GM12878 (cell line): ENCODE measurements around the gene RPP40. TPM values are rescaled to one million over a fixed set of nuclear protein-coding genes. Genes with fewer than 3 reads are reported as not detected.

Source experiments
- ATAC-seq: fragments of 200-7000 bp; cut with Tn5 transposase; 3 replicates; pipeline ENCODE4 v1.9.1; 2020; ENCODE audit warnings: mild to moderate bottlenecking, moderate library complexity
- BruUV-seq: library from RNA; stranded (reverse); fragments of 400-500 nt; replicated peaks from 2 replicates; lab custom pipeline; 2021; lab: Mats Ljungman, UMichigan
- CTCF ChIA-PET: fragments of 300-600 bp; sonication (Branson Sonifier 250); formaldehyde crosslinking; extraction: SDS; loops from one replicate; lab custom pipeline; 2021; ENCODE audit warnings: inconsistent platforms; lab: Yijun Ruan, JAX
- POLR2A ChIA-PET: fragments of 350-600 bp; formaldehyde crosslinking; extraction: SDS; loops from one replicate; lab custom pipeline; 2021; ENCODE audit warnings: inconsistent platforms; lab: Charles Lee
- RAD21 ChIA-PET: fragments of 300-600 bp; sonication (Branson Sonifier 250); formaldehyde crosslinking; loops from one replicate; lab custom pipeline; 2023; ENCODE audit warnings: antibody characterized with exemption; ENCODE audit not compliant: unreplicated experiment; lab: Charles Lee
- SMC1A ChIA-PET: fragments of 300-600 bp; sonication (Branson Sonifier 250); formaldehyde crosslinking; loops from one replicate; lab custom pipeline; 2023; ENCODE audit not compliant: unreplicated experiment, uncharacterized antibody; lab: Charles Lee
- DNase-seq: peaks from one replicate; pipeline ENCODE4 v3.0.0-alpha.2; 2011; ENCODE audit warnings: low read depth, low spot score
- FAIRE-seq: peaks from 3 replicates; lab custom pipeline; 2011; peaks lifted over from hg19 to GRCh38; lab: Jason Lieb, UNC
- H2AFZ ChIP-seq: 2 replicates; pipeline ENCODE4 v1.6.0; 2011; ENCODE audit warnings: low read depth, low read length, control low read depth; ENCODE audit not compliant: control insufficient read depth
- H3K27ac ChIP-seq: 2 replicates; pipeline ENCODE4 v1.5.1; 2011; ENCODE audit warnings: control low read depth; ENCODE audit not compliant: control insufficient read depth, insufficient read depth
- H3K27me3 ChIP-seq, 2 experiments: replicated peaks in 1 of 2; 2 replicates each; pipeline versions ENCODE4 v1.6.0 to v1.6.1; 2011; ENCODE audit warnings: low read length in 1 of 2; ENCODE audit not compliant: control insufficient read depth in 2 of 2, insufficient read depth in 2 of 2
- H3K36me3 ChIP-seq, 2 experiments: 2 replicates each; pipeline ENCODE4 v1.5.1; 2011; ENCODE audit warnings: low read length in 1 of 2; ENCODE audit not compliant: control insufficient read depth in 2 of 2, insufficient read depth in 2 of 2
- H3K4me1 ChIP-seq: 2 replicates; pipeline ENCODE4 v1.6.1; 2011; ENCODE audit warnings: mild to moderate bottlenecking, low read length, moderate library complexity, mixed read lengths; ENCODE audit not compliant: control insufficient read depth, insufficient read depth
- H3K4me2 ChIP-seq: 2 replicates; pipeline ENCODE4 v1.6.0; 2011; ENCODE audit warnings: control low read depth; ENCODE audit not compliant: control insufficient read depth, insufficient read depth
- H3K4me3 ChIP-seq: fragments of 200-600 bp; sonication (generic); 2 replicates; pipeline ENCODE4 v1.5.1; 2016
- H3K79me2 ChIP-seq: 2 replicates; pipeline ENCODE4 v1.6.0; 2011; ENCODE audit warnings: low read length; ENCODE audit not compliant: control insufficient read depth, insufficient read depth
- H3K9ac ChIP-seq: 2 replicates; pipeline ENCODE4 v1.8.0; 2011; ENCODE audit warnings: low read length, control low read depth, mixed read lengths; ENCODE audit not compliant: control insufficient read depth, insufficient read depth
- H3K9me3 ChIP-seq: replicated peaks from 3 replicates; pipeline ENCODE4 v1.5.1; 2011; ENCODE audit warnings: mild to moderate bottlenecking, low read length; ENCODE audit not compliant: control insufficient read depth, insufficient read depth
- H4K20me1 ChIP-seq: 2 replicates; pipeline ENCODE4 v1.6.0; 2011; ENCODE audit not compliant: control insufficient read depth, insufficient read depth
- BCL11A ChIP-seq: IDR thresholded peaks from 2 replicates; pipeline ENCODE4 v1.6.1; 2011; ENCODE audit warnings: low read depth, low read length
- CREB1 ChIP-seq: IDR thresholded peaks from 2 replicates; pipeline ENCODE4 v1.6.1; 2012; ENCODE audit warnings: low read depth, mild to moderate bottlenecking, inconsistent platforms
- CREM ChIP-seq: IDR thresholded peaks from 2 replicates; pipeline ENCODE4 v1.6.1; 2014; ENCODE audit warnings: antibody characterized with exemption, low read depth
- ESRRA ChIP-seq: IDR thresholded peaks from 2 replicates; pipeline ENCODE4 v1.6.1; 2012; ENCODE audit warnings: mild to moderate bottlenecking, low read length, improper control_type of control experiment
- JUNB ChIP-seq: IDR thresholded peaks from 2 replicates; pipeline ENCODE4 v1.6.1; 2016; ENCODE audit warnings: antibody characterized with exemption, mild to moderate bottlenecking
- NFIC ChIP-seq: IDR thresholded peaks from 2 replicates; pipeline ENCODE4 v1.6.1; 2012; ENCODE audit warnings: low read depth, mild to moderate bottlenecking, inconsistent platforms, low read length, moderate library complexity
- NFYA ChIP-seq: IDR thresholded peaks from 2 replicates; pipeline ENCODE4 v1.6.1; 2011; ENCODE audit warnings: low read depth, mild to moderate bottlenecking, low read length, improper control_type of control experiment, borderline replicate concordance
- NR2C2 ChIP-seq: IDR thresholded peaks from 2 replicates; pipeline ENCODE4 v1.6.1; 2011; ENCODE audit warnings: borderline replicate concordance, low read depth; ENCODE audit not compliant: control insufficient read depth, insufficient read length
- RUNX3 ChIP-seq: IDR thresholded peaks from 2 replicates; pipeline ENCODE4 v1.6.1; 2012; ENCODE audit warnings: low read length, inconsistent platforms
- SIN3A ChIP-seq: IDR thresholded peaks from 2 replicates; pipeline ENCODE4 v1.6.1; 2012; ENCODE audit warnings: low read depth, low read length, improper control_type of control experiment
- SMAD1 ChIP-seq: fragments of 450-650 bp; IDR thresholded peaks from 2 replicates; pipeline ENCODE4 v1.6.1; 2018; ENCODE audit warnings: mild to moderate bottlenecking, low read depth; ENCODE audit not compliant: partially characterized antibody
- ZNF217 ChIP-seq: fragments of 450-650 bp; IDR thresholded peaks from 2 replicates; pipeline ENCODE4 v1.6.1; 2017; ENCODE audit warnings: antibody characterized with exemption, mild to moderate bottlenecking
- WGBS: methylation state at CpG from one replicate; pipeline ENCODE4 v1.1.6; 2016; ENCODE audit warnings: low lambda C conversion rate; ENCODE audit not compliant: insufficient replicate concordance, insufficient coverage; ENCODE audit errors: missing lambda C conversion rate; 5-methylcytosine and 5-hydroxymethylcytosine counted together
- in situ Hi-C: fragments of 300-500 bp; cut with MboI; formaldehyde crosslinking; loops from 9 replicates; pipeline ENCODE4 v1.14.3; 2018; ENCODE audit warnings: mixed read lengths
- intact Hi-C: fragments of 100-400 bp; cut with micrococcal nuclease; formaldehyde crosslinking; loops from one replicate; pipeline ENCODE4 v1.14.2; 2022; ENCODE audit not compliant: unreplicated experiment
- polyA plus RNA-seq, 11 experiments: library from polyadenylated mRNA; depleted of rRNA in 4 of 11; unstranded in 6 of 11; stranded (reverse) in 5 of 11; fragments of >200 nt; fragmentation: Nextera tagmentation in 4 of 11; fragmentation: Illumina TruSeq in 1 of 11; extraction: Ambion mirVana in 4 of 11; extraction: Trizol in 1 of 11; gene quantifications; 1 replicate in 1 of 11; 2 replicates in 10 of 11; pipeline versions ENCODE4 v1.2.1 to v1.2.3, GENCODE V29; 2011 to 2016; ENCODE audit warnings: inconsistent platforms in 2 of 11, missing spikeins in 2 of 11, low read depth in 1 of 11
- total RNA-seq, 4 experiments: library from RNA; depleted of rRNA in 3 of 4; stranded (reverse); fragments of >200 nt in 3 of 4; fragmentation: Illumina TruSeq in 1 of 4; extraction: Trizol in 1 of 4; gene quantifications; 2 replicates each; pipeline versions ENCODE4 v1.2.1 to v1.2.3, GENCODE V29; 2013 to 2021
- TF ChIP-seq, protein P1 (sequence below): fragments of 450-650 bp; formaldehyde crosslinking; IDR thresholded peaks from 2 replicates; pipeline ENCODE4 v1.5.0; 2022; ENCODE audit warnings: mild to moderate bottlenecking, missing genetic modification characterization

Gene RPP40
- total and polyA plus RNA-seq, 10 of the 15 experiments (the other 5 are each of a cell fraction or from before 2014, with no cell fraction given), result 5.6 to 46.3 (median 21.7) TPM

DNA sequence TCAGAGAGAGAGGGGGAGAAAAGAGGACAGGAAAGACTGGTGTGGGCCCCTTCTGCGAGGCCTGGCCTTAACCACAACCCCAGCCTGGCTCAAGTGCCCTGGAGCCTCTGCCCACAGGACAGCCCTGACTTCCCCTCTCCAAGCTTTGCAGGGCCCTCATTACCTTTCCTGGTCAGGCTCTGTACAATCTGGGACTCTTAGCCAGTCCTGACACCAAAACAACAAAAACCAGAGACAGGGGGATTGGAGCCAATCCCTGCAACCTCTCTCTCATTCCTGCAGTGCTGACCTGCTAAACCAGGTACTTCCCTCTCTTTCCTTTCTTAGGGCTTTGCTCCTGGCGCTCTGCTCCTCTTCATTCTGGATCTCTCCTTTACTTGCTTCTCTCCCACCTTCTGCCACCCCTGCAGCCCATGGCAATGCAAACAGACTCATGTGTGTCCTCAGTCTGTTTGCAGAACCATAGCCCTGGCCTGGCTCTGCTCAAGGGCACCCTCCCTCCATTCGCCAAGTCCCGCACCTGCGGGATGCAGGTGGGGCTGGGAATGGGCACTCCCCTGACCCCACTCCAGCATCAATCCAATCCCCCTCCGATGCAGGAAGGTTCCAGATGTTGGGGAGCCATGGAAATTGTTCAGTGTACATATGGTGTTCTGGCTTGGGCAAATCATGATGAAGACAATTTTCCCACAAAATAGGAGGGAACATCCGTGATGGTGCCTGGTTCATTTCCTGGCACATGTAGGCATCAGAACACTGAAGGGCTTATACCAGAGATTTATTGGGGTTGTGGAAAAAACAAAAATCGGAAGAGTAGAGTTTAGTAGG lies 38.1 kb downstream of the RPP40 start:
- no peak for ATAC-seq
- RAD21 ChIA-PET, result no interaction called here
- no peak overlapping the region for H3K4me3 ChIP-seq
- no peak overlapping the region for H3K4me2 ChIP-seq
- intact Hi-C loops, result no loop called here
- H3K79me2 ChIP-seq, result no peaks in the 10 kb centered on the region
- TF ChIP-seq ESRRA, result no peak
- TF ChIP-seq, all 136 proteins: peak for 0
- Histone ChIP-seq H2AFZ (no peak overlapping the region), H3K9me3 (no peaks in the 10 kb centered on the region), H3K4me1 (no peaks in the 10 kb centered on the region), H3K27me3 (peaks cover 0 to 2% of the 10 kb centered on the region in 2 experiments; a peak in 1 of 4 replicates), H3K36me3 (no peaks in the 10 kb centered on the region), H3K9ac (no peak overlapping the region), H4K20me1 (no peaks in the 10 kb centered on the region), H3K27ac (no peak overlapping the region)
- DNase-seq, result no peak
- SMC1A ChIA-PET, result no interaction called here
- BruUV-seq, result no TSS peak
- no peak for FAIRE-seq
- POLR2A ChIA-PET, result no interaction called here
- CTCF ChIA-PET, result no interaction called here
- WGBS, result 56% methylated on average over 7 of the region's 8 CpGs
- in situ Hi-C loops, result no loop called here

DNA sequence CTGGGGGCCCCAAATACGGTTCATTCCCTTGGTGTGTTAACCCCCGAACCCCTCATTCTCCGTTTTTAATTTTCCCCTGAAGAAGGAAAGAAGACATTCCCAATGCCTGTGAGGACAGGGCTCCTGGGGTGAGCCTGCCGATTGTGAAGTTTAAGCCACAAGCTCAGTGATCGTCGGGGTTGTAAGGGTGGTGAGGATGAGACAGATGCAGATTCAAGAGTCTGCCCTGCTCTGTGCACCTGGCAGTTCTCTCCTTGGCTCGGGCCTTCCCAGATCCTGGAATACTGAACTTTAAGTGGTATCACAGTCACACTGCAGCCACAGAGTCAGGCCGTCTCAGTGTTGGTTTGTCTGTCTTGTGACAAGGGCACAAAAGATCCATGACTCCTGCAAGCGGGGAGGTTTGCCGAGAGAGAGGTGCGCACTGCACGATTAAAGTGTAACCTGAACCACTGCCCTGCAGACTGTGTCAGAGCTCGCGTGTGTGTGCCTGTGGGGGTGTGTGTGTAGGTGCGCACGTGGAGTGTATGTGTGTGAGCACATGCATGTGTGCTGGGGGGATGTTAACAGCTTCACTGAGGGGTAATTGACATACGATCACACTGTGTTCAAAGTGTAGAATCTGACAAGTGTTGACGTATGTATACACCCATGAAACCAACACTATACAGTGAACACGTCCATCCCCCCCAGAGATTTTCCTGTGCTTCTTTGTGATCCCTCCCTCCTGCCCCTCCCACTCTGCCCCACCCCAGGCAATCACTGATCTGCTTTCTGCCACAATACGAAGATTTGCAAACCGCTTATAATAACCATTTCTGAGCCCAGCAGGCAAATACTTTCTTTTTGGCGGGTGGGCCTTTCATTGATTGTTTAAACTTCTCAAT lies 38.9 kb downstream of the RPP40 start:
- in situ Hi-C loops, result no loop called here
- TF ChIP-seq RUNX3, result no peak
- TF ChIP-seq ZNF217, result no peak
- TF ChIP-seq SIN3A, result no peak
- TF ChIP-seq SMAD1, result no peak
- TF ChIP-seq, protein P1, sequence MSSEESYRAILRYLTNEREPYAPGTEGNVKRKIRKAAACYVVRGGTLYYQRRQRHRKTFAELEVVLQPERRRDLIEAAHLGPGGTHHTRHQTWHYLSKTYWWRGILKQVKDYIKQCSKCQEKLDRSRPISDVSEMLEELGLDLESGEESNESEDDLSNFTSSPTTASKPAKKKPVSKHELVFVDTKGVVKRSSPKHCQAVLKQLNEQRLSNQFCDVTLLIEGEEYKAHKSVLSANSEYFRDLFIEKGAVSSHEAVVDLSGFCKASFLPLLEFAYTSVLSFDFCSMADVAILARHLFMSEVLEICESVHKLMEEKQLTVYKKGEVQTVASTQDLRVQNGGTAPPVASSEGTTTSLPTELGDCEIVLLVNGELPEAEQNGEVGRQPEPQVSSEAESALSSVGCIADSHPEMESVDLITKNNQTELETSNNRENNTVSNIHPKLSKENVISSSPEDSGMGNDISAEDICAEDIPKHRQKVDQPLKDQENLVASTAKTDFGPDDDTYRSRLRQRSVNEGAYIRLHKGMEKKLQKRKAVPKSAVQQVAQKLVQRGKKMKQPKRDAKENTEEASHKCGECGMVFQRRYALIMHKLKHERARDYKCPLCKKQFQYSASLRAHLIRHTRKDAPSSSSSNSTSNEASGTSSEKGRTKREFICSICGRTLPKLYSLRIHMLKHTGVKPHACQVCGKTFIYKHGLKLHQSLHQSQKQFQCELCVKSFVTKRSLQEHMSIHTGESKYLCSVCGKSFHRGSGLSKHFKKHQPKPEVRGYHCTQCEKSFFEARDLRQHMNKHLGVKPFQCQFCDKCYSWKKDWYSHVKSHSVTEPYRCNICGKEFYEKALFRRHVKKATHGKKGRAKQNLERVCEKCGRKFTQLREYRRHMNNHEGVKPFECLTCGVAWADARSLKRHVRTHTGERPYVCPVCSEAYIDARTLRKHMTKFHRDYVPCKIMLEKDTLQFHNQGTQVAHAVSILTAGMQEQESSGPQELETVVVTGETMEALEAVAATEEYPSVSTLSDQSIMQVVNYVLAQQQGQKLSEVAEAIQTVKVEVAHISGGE (CRISPR knock-in tag), result no peak
- no peak for TF ChIP-seq CREM
- TF ChIP-seq NR2C2, result no peak
- no peak for TF ChIP-seq BCL11A
- TF ChIP-seq CREB1, result no peak
- no peak for TF ChIP-seq NFYA
- TF ChIP-seq JUNB, result no peak
- TF ChIP-seq NFIC, result no peak

More for the DNA sequence above, 38.9 kb downstream of the RPP40 start:
- DNase-seq (no peak), ATAC-seq (no peak), FAIRE-seq (no peak)
- no peaks in the 10 kb centered on the region for H3K4me1 ChIP-seq
- H3K36me3 ChIP-seq, result no peaks in the 10 kb centered on the region
- RAD21 ChIA-PET, result no interaction called here
- H3K79me2 ChIP-seq, result no peaks in the 10 kb centered on the region
- no peaks in the 10 kb centered on the region for H4K20me1 ChIP-seq
- H3K4me2 ChIP-seq, result no peak overlapping the region
- intact Hi-C loops, result no loop called here
- H3K27me3 ChIP-seq, result no peaks in the 10 kb centered on the region
- no peak overlapping the region for H3K4me3 ChIP-seq
- POLR2A ChIA-PET, result no interaction called here
- H3K27ac ChIP-seq, result no peak overlapping the region
- no peak overlapping the region for H3K9ac ChIP-seq
- H3K9me3 ChIP-seq, result no peaks in the 10 kb centered on the region
- no peak overlapping the region for H2AFZ ChIP-seq
- SMC1A ChIA-PET, result no interaction called here
- CTCF ChIA-PET, result interaction anchor here (1.4 kb wide), 1 partner anchor 39 kb away, joined by 5 read pairs; the partner anchor contains the start of gene RPP40
- WGBS, result 62% methylated on average over 22 of the region's 22 CpGs
- no TSS peak for BruUV-seq
